ENCODE data around the gene TSC22D1. TPM values are rescaled to one million over a fixed set of nuclear protein-coding genes. Genes with fewer than 3 reads are reported as not detected.
"Not testable (repeated sequence)": the region's sequence is repeated elsewhere in the genome, so short reads cannot be mapped to it uniquely, and the experiment has no call there.

Gene TSC22D1
- polyA plus RNA-seq, 3 donors: 230 to 257 (median 250) TPM

DNA sequence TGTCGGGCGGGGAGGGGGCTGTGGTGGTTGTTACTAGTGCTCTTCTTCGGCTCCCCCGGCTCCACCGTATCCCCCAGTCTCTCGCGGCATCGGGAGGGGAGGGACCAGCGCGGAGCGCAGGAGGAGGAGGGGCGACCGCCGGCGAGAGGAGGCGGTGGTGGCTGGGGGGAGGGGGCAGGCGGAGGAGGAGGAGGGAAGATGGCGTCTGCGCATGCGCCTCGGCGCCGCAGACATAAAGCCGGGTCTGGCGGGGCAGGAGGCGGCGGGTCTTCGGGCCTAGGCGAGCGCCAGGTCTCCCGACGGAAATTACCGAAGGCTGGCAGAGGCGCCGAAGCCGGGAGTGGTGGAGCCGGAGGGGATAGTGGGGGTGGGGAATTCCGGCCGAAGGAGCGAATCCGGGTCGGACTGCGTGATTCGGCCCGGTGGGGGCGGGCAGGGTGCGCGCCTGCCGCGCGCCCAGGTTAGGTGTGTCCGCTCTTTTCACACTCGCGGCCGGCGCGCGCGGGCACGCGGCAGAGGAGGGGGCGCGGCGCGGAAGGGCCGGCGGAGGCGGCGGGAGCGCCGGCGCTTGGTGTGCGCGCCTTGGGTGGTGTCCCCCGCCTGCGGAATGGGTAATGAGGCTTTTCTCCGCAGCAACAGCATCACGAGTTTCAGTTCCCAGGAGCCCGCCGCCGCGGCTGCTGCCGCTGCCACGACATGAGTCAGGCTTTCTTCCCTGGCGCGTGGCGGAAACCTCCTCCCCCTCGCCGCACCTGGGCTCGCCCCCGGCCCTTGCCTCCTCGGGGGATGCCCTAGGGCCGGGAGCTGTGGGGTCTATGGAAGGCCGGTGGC is 1.3 kb upstream of the TSC22D1 start:
- peak; percentile 87 to 98 (median 95) for DNase-seq (ENCODE audit: extremely low read depth in 1 of 11, low read depth in 9 of 11, low spot score in 4 of 11)

DNA sequence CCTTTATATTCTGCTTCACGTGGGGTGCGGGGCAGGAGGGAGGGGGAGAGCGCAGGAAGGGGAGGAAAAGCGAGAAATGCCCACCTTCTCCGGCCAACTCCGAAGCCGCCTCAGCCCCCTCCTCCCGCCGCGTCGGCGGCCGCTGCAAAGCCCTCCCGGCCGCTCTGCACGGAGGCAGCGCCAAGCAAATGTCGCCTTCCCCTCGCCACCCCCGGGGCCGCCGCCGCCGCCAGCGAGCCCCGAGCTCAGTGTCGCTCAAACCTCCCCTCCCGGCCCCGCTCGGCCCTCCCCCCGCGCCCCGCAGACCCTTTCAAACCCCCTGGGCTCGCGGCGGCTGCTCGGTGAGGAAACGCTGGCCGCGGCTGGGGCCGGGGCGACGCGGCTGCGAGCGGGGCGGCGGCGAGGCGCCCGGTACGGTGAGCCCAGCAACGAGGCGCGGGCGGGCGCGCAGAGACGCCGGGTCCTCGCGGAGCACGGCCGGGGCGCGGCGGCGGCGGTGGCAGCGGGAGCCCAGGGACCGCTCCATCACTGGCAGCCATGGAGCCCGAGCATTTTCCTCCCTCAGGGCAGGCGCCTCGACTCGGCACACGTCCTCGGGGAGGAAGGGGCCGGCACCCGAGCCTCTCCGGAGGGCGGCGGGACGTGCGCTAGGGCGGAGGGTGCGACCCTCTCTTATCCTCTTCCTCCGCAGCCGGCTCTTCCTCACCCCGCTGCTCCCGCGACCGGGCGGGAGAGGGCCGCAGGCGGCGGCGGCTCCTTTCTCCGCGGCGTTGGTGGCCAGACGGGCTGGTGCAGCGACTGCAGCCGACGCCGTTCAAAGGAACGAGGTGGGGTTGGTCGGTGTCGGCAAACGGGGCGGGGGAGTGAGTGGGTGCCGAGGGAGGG is 463 bp upstream of the TSC22D1 start:
- DNase-seq (ENCODE audit: extremely low read depth in 1 of 11, low read depth in 9 of 11, low spot score in 4 of 11): peak in 3 of 11 donors; percentile 25 to 39 (median 35)

DNA sequence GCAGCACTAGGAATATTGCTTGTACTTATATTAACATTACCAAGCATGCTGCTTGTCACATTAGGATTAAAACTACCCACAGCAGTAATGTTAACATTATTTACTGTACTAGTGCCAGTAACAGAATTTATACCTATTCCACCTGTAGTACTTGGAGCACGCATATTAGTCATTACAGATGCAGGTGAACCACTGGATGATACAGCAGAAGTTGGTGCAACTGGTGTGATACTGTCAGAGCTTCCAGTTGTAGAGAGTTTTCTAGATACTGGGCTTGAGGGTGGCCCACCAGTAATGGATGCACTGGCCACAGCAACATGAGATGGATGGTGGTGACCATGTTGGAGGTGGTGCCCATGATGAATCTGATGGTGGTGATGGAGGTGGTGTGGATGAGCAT is 1.1 kb downstream of the TSC22D1 start:
- DNase-seq (ENCODE audit: extremely low read depth in 1 of 11, low read depth in 9 of 11, low spot score in 4 of 11): no peak

DNA sequence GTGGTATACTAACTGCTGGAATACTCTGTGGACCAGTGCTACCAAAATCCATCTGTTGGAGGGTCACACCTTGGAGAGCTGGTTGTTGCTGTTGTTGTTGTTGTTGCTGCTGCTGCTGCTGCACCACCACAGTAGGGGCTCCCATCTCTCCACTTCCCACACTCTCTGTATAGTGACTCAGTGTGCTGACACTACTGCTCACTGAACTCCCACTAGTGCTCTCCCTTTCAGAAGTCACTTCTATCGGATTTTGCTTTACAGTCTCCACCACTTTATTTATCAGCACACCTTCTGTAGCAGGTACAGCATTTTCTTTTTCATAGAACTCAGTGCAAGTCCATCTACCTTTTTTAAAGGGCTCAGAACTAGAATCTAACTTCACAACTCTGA is 1.7 kb downstream of the TSC22D1 start:
- DNase-seq (ENCODE audit: extremely low read depth in 1 of 11, low read depth in 9 of 11, low spot score in 4 of 11): no peak

DNA sequence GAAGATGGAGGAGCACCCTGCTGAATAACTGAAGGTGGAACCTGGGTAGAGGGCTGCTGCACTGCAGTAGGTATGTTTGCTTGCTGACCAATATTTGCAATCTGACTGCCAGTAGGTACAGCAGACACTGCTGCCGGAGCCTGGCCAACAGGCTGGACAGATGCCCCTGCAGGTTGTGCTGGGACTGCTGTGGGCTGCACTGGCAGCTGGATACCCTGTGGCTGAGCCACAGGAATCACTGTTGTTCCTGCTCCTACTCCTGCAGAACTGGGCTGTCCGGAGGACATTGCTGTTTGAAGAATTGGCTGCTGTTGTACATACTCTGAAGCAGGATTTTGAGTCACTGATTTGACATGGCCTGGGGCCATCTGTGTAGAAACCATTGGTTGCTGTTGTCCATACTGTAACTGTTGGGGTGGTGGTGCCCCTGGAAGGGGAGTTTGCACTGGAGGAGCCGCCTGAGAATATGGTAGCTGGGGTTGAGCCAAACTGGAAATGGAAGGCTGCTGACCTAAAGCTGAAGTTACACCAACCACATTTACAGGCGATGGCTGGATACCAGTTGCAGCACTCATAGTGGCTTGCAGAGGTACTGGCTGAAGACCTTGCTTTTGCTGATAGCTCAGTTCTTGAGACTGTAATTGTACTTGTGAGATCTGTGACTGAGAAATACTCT is 2.2 kb downstream of the TSC22D1 start:
- peak in 1 of 11 donors; percentile 31 for DNase-seq (ENCODE audit: extremely low read depth in 1 of 11, low read depth in 9 of 11, low spot score in 4 of 11)

DNA sequence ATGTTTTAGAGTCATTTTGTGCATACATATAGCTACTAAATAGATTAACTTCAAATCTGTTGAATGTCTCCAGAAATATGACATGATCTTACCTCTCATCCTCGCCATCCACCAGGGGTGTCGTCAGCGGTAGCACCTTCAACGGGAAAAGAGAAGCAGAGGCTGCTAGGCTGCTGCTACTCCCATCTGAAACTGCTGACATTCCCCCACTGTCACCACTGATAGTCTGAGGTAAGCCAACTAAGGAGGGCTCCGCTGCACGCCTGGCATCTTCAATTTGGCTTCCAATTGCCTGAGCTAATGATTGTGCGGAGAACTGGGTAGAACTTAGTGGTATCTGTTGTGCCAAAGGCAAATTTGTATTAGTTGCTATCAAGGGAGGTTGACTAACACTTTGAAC is 3.1 kb downstream of the TSC22D1 start:
- DNase-seq (ENCODE audit: extremely low read depth in 1 of 11, low read depth in 9 of 11, low spot score in 4 of 11): peak in 1 of 11 donors; percentile 28

DNA sequence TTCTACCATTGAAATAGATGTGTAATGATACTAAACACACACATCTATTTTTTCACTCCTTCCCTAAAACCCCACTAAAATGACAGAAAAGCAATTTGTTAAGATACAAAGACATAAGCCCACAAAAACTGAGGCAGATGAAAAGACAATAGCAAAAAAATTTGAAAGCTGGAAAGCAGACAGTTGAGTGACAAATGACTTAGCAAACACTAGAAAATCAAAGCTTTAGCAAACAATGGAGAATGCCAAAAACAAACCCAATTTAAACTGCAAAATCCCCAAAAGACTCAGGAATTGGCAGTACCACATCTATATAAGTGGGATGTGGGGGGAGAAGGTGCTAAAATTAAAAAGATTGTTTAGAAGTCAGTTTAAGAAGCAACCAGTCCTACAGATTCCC is 9.5 kb downstream of the TSC22D1 start:
- DNase-seq (ENCODE audit: extremely low read depth in 1 of 11, low read depth in 9 of 11, low spot score in 4 of 11): no peak

DNA sequence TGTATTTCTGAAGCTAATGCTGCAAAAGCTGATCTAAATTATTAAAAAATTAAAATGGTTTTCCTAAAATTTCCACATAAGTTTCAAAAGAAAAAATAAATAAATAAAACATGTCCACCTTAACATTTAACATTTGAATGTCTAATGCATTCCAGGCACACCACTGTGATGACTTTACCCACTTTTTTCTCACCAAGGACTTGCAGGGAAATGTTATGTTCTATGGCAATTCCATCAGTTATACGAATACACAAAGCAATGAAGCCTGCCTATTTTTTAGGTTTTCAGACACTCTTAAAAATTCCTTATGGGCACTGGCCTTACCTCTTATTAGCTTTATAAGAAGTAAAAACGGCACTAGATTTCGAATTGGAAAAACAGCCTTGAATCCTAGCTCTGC is 10.2 kb downstream of the TSC22D1 start:
- no peak for DNase-seq (ENCODE audit: extremely low read depth in 1 of 11, low read depth in 9 of 11, low spot score in 4 of 11)

DNA sequence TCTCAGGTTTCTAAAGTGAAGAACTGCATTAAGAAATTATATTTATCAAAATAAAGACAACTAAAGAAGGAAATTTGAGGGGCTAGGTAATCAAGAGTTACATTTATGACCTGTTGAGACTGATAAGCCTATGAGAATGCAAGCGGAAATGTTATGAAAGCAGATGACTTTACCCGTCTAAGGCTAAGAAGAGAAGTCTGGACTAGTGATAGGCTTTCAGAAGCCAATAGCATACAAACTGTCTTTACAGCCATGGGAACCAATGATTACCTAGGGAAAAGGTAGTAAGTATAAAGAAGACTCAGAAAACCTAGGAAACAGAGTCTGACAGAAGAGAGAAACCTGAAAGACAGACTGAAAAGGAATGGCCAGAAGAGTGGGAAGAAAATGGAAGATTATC is 11.2 kb downstream of the TSC22D1 start:
- DNase-seq (ENCODE audit: extremely low read depth in 1 of 11, low read depth in 9 of 11, low spot score in 4 of 11): no peak

DNA sequence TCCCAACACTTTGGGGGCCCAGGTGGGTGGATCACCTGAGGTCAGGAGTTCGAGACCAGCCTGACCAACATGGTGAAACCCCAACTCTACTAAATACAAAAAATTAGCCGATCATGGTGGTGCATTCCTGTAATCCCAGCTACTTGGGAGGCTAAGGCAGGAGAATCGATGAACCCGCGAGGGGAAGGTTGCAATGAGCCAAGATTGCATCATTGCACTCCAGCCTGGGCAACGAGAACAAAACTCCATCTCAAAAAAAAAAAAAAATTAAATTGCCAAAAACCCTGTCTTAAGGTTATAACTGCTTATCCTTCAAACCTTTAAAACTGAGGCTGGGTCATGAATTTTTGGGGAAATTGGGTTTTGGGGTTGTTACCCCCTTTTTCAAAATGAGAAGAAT is 13.3 kb downstream of the TSC22D1 start:
- DNase-seq (ENCODE audit: extremely low read depth in 1 of 11, low read depth in 9 of 11, low spot score in 4 of 11): not testable (repeated sequence)

DNA sequence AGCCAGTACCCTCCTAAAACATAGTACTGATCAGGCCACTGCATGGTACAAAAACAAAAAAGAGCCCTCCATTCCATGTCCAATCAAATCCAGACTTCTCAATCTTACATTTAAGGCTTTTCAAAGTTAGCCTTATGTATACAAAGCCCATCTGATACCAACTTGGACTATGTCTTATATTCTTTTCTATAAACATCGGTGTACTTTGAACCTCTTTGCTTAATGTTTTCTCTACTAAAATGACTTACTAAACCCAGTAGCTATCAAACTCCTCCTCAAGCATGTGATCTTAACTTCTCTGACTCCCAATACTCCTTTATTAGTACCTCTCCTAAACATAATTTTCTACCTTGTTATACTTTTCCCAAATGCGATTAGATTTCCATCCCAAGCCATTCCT is 14.8 kb downstream of the TSC22D1 start:
- no peak for DNase-seq (ENCODE audit: extremely low read depth in 1 of 11, low read depth in 9 of 11, low spot score in 4 of 11)

DNA sequence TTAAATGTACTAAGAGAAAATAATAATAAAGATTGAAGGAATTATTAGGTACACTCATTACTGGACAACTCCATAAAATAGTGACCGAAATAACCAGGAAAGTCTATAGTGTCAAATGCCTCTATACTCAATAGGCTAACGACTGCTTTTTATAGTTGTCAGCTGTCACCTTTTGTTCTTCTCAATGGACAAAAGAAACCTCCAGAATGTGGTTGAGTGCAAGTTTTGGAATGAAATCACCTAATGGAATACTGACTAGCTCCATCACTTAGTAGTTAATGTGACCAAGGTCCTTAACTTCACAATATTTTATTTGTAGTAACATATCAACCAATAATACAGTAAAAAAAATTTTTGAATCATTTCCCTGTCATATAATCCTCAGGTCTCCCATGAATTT is 18.1 kb downstream of the TSC22D1 start:
- DNase-seq (ENCODE audit: extremely low read depth in 1 of 11, low read depth in 9 of 11, low spot score in 4 of 11): no peak

DNA sequence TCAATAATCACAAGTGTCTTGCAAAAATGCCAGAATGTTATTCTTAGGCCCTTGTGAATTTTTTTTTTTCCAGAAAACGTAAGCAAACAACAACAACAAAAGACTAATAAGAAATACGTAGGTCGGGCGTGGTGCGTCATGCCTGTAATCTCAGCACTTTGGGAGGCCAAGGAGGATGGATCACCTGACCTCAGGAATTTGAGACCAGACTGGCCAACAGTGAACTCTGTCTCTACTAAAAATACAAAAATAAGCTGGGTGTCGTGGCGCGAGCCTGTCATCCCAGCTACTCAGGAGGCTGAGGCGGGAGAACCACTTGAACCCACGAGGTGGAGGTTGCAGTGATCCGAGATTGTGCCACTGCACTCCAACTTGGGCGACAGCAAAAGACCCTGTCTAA is 20.9 kb downstream of the TSC22D1 start:
- DNase-seq (ENCODE audit: extremely low read depth in 1 of 11, low read depth in 9 of 11, low spot score in 4 of 11): no peak

DNA sequence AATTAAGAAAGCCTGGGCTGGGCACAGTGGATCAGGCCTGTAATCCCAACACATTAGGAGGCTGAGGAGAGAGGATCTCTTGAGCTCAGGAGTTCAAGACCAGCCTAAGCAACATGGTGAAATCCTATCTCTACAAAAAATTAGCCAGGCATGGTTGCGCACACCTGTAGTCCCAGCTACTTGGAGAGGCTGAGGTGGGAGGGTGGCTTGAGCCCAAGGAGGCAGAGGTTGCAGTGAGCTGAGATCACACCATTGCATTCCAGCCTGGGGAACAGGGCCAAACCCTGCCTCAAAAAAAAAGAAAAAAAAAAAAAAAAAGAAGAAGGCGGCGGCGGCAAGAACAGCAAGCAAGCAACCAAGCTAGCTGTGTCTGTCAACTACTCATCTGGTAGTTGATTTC is 26.7 kb downstream of the TSC22D1 start:
- DNase-seq (ENCODE audit: extremely low read depth in 1 of 11, low read depth in 9 of 11, low spot score in 4 of 11): no peak

DNA sequence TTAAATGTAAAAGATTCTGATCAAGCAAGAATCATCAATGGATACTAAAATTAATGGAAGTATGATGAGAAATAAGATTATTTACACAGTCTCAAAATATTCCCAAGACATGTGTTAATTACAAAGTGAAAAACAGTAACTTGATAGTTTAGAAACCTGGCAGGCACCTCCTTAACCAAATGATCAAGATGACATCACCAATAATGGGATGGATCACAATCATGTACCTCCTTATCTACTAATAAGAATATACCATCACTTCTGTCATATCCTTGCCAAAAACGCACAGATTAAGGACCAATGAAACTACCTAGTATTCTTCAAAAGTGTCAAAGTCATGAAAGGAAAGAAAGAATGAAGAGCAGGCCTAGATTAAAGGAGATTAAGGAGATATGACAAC is 30.0 kb downstream of the TSC22D1 start:
- DNase-seq (ENCODE audit: extremely low read depth in 1 of 11, low read depth in 9 of 11, low spot score in 4 of 11): no peak

DNA sequence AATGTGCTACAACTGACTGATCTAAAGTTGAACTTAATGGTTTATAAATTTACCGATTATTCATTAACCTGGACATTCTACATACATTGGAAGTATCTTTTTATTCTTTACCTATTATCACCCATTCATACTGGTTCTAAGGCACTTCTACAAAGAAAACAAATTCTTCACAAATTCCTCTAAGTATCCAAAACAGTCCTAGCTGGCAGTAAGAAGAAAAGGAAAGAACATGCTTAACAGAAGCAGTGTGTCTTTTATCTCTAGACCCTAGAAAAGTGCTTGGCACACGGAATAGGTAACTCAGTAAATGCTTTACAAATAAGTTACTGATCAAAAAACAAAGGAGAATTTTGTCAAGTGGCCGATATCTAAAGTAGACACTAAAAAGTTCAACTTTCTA is 32.8 kb downstream of the TSC22D1 start:
- DNase-seq (ENCODE audit: extremely low read depth in 1 of 11, low read depth in 9 of 11, low spot score in 4 of 11): peak in 7 of 11 donors; percentile 1 to 32 (median 7)

DNA sequence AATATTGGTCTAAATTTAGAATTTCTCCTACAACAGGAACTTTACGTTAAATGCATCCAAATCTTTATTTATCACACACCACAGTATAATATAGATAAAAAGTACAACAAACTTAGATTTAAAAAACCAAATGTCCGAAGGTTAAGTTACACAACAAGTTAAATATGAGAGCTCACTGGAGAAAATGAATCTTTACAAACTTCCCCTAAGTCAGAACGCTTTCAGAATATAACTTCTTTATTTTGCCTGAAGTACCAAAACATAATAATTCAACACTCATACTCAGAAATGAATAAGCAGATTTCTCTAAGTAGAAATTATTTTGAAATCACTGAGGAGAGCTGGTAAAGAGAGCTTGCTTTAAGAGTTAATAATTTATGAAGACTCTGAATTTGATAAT is 33.8 kb downstream of the TSC22D1 start:
- DNase-seq (ENCODE audit: extremely low read depth in 1 of 11, low read depth in 9 of 11, low spot score in 4 of 11): no peak

DNA sequence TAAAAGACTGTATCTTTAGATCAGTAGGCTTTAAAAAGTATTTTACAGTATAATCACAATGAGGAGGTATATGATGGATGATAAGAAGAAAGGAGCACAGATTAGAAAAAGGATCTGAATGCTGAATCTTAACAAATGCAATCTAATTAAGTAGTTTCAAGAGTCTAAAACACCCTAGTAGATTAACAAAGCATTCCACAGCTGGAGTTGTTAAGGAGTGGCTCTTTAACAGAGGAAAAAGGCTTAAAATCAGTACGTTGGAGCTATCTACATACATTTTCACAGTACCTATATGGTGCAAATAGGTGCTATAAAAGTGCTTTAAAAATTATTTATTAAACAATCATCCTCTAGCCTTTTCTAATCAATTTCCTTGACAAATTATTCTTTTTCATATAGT is 34.5 kb downstream of the TSC22D1 start:
- no peak for DNase-seq (ENCODE audit: extremely low read depth in 1 of 11, low read depth in 9 of 11, low spot score in 4 of 11)

DNA sequence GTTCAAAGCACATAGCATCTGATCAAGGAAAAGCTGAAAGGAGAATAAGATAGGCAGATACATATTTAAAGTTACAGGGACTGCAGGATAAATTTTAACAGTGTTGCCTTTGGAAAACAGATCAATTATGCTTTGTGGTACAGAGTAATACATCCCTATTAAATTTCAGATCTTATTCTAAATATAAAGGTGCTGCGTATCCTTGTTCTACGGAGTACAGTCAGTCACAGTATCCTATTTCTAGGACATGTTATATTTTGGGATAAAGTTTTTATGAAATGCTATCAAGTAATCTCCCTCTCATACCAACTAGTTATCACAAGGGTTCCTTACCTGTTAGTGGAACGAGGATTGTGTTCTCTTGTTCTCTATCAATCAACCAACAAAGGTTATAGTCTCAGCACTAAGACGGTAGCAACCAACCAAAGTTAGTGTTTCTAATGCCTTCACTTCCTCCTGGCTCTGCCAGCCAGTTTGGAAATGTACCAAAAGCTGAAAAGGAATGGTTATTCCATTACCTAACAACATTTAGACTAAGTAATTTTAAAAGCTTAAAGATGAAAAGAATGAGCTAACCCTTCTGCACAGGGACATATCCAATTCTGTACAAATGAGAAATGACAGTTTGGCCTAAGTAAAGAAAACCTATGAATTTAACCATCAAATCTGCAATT is 35.2 kb downstream of the TSC22D1 start:
- DNase-seq (ENCODE audit: extremely low read depth in 1 of 11, low read depth in 9 of 11, low spot score in 4 of 11): no peak

Measured in renal cortex interstitium (tissue), 11 donors.